GM20431 (cell line): ENCODE measurements around the gene PRSS50.

Experiments
- in situ Hi-C: fragments of 300-500 bp; cut with MseI, MboI; formaldehyde crosslinking; loops from one replicate; pipeline ENCODE4 v1.15.0; 2020; ENCODE audit warnings: low sequenced_read_pairs; ENCODE audit not compliant: unreplicated experiment

PRSS50 gene

DNA sequence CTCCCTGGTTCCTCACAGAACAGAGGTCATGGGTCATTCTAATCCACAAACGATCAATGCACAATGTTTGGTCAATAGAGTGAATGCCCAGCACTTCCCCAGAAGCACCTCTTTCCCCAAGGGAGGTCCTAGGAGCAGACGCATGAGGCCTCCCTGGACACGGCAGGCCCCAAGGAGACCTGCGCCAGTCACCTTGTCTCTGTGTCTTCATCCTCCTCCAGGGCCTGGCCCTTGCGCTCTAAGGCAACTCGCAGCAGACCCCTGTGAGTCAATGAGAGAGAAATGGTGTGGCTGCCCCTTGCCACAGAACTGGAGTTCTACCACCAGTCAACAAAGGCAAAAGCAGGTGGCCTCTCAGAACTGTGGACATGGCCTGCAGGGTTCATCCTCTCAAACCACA, 42.2 kb downstream of the PRSS50 start:
- in situ Hi-C loops, result no loop called here

DNA sequence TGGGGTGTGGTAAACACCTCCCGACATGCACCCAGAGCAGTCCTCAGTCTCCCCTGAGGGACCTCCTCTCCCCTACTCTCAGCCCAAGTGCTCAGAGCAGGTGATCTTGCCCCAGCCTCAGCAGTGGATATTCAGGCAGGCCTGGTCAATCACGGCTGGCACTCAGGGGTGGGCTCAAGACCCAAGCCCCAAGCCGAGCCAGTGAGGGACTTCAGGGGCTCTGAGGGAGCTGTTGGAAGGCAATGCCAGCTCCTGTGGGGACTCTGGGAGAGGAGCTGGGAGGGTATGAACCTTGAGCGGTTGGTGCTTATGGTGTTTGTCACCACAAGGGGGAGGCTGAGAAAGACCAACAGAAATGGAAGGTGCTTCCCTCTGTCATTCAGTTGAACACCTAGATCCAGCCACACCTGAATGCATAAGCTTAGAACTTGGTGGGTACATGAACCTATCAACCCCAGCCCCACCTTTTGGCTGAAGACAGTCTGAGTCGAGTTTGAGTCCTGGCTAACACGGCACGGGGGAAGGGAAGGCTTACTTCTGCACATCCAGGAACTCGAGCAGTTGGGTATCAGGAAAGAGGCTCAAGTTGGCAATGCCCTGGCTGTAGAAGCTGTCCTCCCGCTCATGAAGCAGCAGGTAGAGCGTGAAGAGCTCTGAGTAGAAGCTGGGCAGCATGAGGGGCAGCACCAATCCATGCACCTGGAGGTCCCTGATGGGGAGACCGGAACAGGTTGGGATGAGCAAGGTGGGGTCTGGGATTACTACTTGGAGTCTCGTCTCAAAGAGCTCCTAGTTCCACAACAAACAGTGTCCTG, 43.4 kb downstream of the PRSS50 start:
- in situ Hi-C loops, result no loop called here

DNA sequence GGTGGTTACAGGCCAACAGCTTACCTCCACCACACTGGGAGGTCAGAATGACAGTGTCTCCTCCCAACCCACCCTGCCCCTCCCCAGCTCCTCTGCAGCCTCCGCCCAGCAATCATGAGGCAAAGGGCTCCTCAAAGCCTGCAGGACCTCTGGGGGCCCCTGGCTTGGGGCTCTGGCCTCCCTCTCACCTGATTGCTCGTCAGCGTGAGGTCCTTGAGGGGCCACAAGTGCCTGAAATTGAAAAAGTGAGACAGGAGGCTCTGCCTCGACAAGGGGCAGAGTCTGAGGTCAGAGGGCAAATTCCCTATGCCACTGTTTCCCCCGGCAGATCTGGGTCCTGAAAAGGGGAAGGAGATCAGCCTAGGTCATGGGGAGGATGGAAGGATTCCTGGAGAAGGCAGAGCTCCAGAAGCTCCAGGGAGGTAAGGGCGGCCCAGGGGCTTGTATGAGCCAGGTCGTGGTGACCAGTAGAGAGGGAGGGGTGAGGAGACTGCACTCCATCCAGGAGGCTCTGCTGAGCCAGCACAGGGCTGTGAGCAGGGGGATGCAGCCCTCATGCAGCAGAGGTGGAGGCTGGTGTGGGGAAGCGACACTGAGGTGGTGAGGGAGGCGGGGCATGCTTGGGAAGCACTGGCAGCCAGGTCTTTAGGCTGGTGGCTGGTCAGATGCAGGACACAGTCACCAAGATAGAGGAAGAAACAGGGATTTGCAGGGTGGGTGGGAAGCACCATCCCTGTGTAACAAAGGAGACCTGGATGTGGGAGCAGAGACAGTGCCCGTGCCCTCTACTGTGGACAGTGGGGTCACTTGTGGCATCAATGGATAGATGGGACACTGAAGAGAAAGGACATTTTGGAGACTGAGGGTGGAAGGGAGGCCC, 44.3 kb downstream of the PRSS50 start:
- in situ Hi-C loops, result no loop called here

DNA sequence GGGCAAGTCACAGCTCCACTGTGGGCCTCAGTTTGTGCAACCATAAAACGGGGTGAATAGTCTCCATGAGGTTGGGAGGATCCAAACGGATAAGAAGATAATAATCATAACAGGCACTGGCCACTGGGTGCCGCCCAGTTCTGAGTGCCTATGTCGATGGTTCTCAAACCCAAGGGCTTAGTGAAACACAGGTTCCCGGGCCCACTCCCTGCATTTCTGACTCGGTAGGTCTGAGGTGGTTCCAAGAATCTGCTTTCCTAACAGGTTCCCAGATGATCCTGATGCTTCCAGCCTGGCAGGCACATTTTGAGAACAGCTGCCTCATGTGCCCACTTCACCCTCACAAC, 45.3 kb downstream of the PRSS50 start:
- in situ Hi-C loops, result no loop called here

DNA sequence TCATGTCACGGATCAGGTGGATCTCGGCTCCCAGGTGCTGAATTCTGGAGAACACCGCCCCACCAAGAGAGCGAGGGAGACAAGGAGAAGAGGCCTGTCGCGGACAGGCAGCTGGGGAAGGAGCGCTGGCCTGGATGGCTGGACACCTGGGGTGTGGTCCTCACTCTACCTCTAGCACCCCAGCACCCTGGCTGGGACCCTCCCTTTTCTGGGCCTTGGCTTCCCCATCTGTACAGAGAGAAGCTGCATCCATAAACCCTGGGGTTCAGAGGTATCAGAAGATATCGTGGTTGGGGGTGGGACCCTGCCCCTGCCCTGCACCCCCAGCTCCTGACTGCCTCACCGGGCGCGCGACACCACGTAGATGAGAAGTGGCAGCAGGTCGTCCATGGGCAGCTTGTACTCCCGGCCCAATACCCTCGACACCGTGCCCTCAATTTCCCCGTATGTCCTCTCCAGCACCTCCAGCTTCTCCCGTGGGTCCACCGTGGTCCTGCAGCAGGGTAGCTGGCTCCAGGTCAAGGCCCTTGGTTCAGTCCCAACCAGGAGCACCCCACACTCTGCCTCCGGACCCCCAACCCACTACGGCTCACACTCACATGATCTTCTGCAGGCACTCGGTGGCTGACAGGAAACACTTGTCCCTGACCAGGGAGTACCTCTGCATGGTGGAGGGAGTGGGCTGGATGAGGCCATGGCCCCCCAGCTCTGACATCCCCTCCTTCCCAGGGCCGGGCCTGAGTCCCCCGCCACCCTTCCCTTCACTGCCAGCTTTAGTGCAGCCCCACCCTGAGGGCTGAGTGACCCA, 45.9 kb downstream of the PRSS50 start:
- in situ Hi-C loops, result no loop called here

DNA sequence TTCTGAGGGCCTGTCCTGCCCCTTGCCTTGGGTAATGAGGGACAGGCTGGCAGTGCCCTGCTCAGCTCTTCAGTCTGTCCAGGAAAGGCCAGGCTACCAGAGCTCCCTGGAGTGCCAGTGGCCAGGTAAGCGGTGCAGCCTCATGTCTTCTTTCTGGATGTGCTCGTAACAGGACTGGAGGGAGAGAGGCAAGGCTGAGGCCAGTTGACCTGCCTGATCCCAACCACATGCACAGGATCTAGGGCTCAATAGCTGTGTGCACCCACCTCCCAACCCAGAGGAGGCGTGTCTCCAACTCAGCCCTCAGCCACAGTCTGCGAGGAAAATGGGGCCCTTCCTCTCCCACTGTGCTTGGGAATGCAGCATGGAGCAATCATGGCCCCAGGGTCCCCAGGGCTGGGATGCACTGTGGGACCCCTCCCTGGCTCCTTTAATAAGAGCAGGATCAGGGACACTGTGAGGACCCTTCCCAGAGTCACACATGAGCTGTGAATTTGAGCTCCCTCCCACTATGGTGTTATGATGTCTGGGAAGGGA, 46.7 kb downstream of the PRSS50 start:
- in situ Hi-C loops, result no loop called here

DNA sequence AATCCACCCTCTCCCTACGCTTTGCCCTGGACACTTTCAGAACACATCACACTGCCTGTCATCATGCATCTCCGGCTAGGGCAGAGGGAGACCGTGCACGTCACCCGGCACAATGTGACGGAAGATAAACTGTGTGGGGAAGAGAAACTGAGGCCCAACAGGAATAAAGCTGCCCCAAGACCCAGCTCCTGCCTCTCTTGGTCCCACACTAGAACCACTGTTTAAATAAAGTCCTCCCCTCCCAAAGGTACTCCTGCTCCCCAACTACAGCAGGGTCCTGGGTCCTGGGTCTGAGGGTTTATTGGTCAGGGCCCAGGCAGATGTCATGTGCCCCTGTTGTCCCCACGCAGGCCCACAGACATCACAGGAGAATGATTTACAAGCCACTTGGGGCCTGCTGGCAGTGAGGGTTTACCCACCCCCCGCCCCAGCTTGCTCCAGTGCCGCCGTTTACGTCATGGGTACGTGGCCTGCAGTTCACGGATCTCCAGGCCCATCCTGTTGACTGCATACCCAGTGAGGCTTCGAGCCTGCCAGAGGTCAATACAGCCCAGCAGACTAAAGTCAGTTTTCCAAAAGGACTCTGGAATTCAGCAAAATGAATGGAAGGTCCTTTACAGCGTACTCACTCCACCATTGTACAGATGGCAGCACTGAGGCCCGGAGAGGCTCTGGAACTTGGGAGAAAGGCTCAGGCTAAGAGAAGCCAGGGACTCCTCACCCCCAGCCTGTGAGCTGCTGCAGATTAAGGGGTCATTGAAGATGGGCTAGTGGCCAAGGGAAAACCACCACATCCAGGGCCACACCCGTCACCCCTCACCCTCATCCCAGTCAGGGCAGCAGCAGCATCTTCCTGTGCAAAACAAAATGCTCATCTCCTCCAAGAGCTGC, 47.4 kb downstream of the PRSS50 start:
- in situ Hi-C loops, result no loop called here

DNA sequence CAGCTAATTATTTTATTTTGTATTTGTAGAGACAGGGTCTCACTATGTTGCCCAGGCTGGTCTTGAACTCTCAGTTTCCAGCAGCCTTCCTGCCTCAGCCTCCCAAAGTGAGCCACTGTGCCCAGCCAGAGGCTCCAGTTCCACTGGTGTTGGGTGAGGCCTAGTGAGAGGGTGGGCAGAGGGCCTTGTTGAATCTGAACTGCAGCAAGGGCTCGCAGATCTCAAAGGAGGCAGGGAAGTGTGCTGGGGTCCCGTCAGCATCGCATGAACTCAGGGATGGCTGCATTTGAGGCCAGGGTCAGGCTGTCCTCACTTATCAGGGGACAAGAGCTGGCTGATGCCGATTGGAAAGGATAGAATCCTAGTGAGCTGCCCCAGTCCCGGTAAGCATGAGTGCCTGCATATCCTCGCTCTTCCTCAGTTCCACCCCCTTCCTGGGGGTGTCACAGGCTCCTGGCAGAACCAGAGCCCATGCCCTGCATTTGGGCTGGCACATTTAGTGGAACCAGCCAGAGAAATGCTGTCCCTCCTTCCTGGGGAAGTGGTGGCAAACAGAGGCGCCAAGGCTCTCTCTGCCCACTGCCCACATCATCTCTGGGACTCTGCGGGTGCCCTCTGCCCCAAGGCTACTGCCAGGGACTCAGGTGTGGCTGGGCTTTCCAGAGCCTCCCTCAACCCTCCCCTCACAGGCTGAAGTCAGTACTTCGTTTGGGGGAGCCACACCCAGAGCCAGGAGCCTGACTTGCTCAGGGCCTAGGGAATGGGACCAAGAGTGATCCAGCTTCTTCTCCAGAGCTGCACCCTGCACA, 48.3 kb downstream of the PRSS50 start:
- in situ Hi-C loops, result no loop called here

DNA sequence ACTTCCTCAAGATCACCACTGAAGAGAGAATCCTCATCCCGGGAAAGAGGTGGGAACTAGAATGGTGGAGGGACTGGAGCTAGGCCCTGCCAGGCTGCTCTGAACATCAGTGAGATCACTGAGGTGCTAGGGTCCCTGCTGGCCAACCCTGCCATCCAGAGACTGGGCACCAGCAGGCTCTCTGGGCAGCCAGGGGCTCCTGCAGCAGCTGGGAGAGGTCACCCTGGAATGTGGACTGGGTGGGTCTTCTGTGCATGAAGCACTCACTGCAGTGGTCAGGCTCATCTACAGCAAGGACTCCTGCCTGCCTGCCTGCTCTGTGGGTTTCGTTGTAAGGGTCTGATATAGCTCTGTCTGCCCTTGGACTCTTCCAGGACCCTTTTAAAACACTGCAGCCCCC, 49.1 kb downstream of the PRSS50 start:
- in situ Hi-C loops, result no loop called here

DNA sequence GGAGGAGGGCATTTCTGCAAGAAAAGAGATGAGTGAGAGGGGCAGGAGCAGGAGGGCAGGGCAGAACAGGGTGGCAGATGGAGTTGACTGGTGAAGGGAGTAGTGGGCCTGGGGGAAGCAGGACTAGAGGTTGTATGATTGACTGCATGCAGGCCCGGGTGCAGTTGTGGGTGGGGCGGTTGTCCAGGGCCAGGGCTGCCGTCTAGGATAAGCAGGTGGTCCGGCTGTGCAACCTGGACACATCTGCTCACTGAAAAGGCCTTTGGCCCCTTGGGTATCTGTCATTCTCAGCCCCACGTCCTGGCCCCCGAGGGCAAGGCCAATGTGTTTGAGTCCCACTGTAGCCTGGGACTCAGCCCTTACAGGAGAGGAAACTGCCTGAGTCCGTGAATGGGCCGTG, 49.6 kb downstream of the PRSS50 start:
- in situ Hi-C loops, result no loop called here

DNA sequence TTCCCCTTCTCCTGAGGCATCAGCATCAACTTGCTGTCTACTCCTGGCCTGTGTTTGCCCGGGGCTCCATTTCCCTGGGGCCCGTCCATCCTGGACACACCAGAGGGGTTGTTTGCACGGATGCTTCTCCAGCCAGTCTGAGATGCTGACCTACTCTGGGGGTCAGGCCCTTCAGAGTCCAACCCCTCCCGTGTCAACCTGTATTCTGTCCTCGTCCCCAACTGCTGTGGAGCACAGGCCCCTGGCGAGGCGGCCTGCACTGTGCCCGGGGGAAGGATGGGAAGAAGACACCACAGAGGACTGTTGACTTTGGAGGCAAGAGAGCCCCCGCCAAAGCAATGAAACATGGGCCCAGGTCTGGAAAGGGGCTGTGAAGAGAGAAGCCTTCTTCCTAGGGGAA, 50.0 kb downstream of the PRSS50 start:
- in situ Hi-C loops, result no loop called here

DNA sequence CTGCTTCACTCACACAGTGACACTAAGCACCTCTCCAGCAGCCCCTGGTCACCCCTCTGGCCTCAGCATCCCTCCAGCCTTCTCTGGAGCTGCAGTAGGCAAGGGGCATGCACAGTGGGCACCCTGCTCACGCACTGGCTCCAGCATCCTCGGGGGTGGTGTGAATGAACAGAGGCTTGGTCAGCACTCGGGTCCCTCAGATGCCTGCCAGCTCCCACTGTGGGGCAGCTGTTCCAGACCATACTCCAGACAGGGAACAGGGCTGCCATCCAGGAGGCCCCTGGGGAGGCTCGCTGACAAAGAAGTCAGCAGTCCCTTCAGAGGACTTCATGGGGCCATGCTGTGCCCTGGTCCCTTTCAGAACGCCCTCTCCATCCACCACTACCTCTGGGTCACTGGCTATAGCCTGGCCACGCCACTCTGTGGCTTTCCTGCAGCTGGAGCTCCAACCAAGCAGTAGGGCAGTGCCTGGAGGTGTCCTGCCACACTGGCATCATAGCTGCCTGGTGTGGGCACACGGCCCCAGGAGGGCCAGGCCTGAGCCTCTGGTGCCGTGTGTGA, 50.5 kb downstream of the PRSS50 start:
- in situ Hi-C loops, result no loop called here

DNA sequence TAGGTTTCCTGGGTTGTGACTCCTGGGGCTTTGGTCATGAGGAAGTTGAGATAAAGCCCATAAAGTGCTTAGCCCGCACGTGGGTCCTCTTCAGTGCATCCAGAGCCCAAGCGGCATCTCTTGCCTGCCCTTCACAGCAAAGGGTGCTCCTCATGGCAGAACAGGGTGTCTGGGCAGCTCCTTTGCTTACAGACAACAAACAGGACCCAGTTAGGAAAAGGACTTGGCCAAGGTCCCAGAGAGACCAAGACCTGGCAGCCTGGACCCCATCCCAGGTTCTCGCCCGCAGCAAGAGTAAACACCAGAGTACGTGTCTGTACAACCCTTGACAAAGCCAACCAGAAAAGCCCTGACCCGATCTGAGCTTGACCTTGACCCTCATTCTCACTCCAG, 51.2 kb downstream of the PRSS50 start:
- in situ Hi-C loops, result no loop called here

DNA sequence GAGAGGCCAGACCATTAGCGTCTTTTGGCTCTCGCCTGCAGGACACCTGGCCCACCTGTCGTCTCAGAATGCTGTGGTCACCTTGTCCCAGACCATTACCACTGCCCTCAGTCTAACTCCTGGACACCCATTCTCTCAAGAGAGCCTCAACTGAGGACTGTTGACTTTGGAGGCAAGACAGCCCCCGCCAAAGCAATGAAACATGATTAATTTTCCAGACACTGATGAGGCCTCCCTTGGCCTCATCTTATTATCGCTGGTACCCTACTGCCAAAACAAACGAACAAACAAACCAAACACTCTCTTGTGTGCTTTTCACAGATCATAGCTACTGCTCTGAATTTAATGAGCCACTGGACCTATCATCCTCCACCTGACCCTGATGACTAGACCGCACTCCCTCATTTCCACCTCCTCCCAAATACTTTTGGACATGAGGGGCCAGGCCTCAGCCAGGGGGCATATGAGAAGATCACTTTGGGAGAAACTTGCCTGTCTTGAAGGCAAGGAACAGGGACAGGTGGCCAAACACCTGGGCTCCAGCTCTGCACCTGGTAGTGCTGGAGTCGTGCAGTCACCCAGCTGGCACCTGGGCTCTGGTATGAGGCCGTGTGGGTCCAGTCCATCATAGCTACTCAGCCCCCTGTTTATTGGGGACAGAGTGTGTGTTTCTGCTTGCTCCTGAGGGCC, 51.8 kb downstream of the PRSS50 start:
- in situ Hi-C loops, result no loop called here

DNA sequence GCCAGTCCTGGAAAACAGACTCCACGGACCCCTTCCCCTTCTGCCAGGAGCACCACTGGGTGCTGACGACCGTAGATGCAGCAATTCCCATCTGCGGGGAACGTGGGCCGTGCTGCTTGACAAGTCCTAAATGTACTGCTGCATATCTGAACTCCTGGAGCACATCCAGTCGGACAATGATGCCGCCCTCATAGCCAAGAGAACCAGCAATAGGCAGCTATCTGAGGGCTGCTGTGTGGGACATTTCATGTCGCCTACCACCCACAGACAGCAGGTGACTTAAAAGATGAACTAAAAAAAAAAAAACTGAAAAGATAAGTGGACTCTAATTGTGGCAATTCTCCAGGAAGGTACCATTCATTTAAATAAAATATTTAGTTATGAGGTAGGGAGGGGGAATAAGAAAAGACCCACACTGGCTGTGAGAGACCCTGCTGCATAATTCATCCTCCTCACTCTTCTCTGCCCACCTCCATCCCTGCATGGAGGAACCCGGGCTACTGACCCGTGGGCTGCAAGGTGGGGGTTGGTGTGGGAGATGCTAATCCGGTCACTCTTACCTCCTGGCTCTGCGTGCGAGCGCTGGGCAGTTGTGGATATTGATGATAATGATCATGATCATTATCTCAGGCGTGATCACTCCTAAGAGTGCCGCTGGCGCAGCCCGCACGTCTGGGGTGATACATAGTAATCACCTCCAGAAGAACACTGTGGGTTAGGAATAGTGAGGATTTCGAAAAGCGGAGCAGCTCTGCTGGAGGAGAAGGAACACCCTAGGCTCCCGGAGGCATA, 52.5 kb downstream of the PRSS50 start:
- in situ Hi-C loops, result no loop called here

DNA sequence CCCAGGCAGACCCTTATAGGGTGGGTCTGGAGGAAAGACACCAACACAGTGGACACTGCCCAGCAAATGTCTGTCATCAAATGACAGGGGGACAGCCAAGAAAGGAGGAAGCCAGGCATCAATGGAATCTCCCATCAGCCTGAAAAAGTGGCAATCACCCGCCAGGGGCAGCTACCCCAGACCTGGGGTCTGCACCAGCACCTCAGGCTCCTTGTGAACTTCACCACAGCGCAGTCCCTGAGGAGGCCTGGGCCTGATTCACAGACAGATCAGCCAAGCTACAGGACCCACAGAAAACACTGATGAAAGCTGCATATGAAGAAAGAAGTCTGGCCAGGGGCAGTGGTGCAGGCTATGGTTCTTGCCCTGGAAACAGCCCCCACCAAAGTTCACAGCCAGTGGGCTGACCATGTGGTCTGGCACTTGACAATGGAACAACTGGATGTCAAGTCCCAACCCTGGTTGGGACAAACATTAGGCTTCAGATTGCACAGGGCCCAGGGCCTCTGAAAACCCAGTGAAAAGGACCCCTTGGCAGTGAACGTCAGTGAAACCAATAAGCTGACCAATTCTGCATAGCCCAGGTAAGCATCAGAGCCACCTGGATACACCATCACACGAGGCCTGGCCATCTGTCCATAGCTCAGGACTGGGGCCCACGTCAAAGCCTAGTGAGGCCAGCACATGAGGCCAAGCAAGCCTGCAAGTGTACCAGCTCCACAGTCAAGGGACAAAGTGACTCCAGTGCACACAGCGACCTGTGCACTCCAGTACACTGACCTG, 53.3 kb downstream of the PRSS50 start:
- in situ Hi-C loops, result no loop called here
